K562 (cell line): ENCODE measurements around the gene TEX54.

Experiments
- EP300 ChIP-seq: IDR thresholded peaks from 2 replicates; pipeline ENCODE4 v1.6.1; 2012; ENCODE audit warnings: low read length, improper control_type of control experiment
- JUN ChIP-seq, 2 experiments: sonication (generic) in 1 of 2; formaldehyde crosslinking in 1 of 2; IDR thresholded peaks; 2 replicates each; pipeline versions ENCODE4 v1.6.1 to v1.8.0; 2012 to 2022; ENCODE audit warnings: borderline replicate concordance in 2 of 2, mild to moderate bottlenecking in 2 of 2, improper control_type of control experiment in 1 of 2, low read depth in 1 of 2, low read length in 1 of 2, missing genetic modification reagents in 1 of 2
- MAFG ChIP-seq: fragments of 450-650 bp; conservative IDR thresholded peaks from 2 replicates; pipeline ENCODE4 v1.6.1; 2016; ENCODE audit warnings: missing genetic modification characterization, missing compliant biosample characterization
- PTBP1 ChIP-seq: fragments of 200-400 bp; formaldehyde crosslinking; IDR thresholded peaks from 2 replicates; pipeline ENCODE4 v1.6.1; 2017; ENCODE audit warnings: low read depth, low read length
- RAD21 ChIP-seq, 2 experiments: fragments of 250-450 bp in 1 of 2; fragments of 450-650 bp in 1 of 2; sonication (Bioruptor Pico) in 1 of 2; formaldehyde crosslinking in 1 of 2; IDR thresholded peaks in 1 of 2; conservative IDR thresholded peaks in 1 of 2; 2 replicates each; pipeline versions ENCODE4 v1.4.0 to v1.8.0; 2020 to 2022; ENCODE audit warnings: mild to moderate bottlenecking in 2 of 2, moderate library complexity in 1 of 2
- SIN3A ChIP-seq, 2 experiments: fragments of 150-350 bp in 1 of 2; IDR thresholded peaks; 2 replicates each; pipeline ENCODE4 v1.6.1; 2011 to 2016; ENCODE audit warnings: borderline replicate concordance in 2 of 2, low read depth in 2 of 2, low read length in 2 of 2, mild to moderate bottlenecking in 2 of 2, moderate library complexity in 2 of 2; ENCODE audit not compliant: control insufficient read depth in 1 of 2
- ZKSCAN8 ChIP-seq: fragments of 200-800 bp; sonication (Bioruptor generic); IDR thresholded peaks from 2 replicates; pipeline ENCODE4 v1.6.1; 2016; ENCODE audit warnings: missing genetic modification characterization, missing compliant biosample characterization
- ZNF174 ChIP-seq: fragments of 250-450 bp; sonication (Bioruptor Pico); IDR thresholded peaks from 2 replicates; pipeline ENCODE4 v1.4.0; 2020; ENCODE audit warnings: mild to moderate bottlenecking
- TF ChIP-seq, protein P1 (sequence below), 3 experiments: IDR thresholded peaks in 2 of 3; conservative IDR thresholded peaks in 1 of 3; 2 replicates each; pipeline ENCODE4 v1.5.1; 2011 to 2012; ENCODE audit warnings: low read length in 3 of 3, mild to moderate bottlenecking in 3 of 3, control low read depth in 2 of 3, improper control_type of control experiment in 1 of 3, inconsistent platforms in 1 of 3, low read depth in 1 of 3, mixed read lengths in 1 of 3, moderate library complexity in 1 of 3; ENCODE audit not compliant: insufficient read depth in 2 of 3
- TF ChIP-seq, protein P2 (sequence below): sonication (generic); formaldehyde crosslinking; IDR thresholded peaks from 2 replicates; pipeline ENCODE4 v1.8.1; 2022; ENCODE audit warnings: missing genetic modification reagents
- TF ChIP-seq, protein P3 (sequence below): sonication (generic); formaldehyde crosslinking; IDR thresholded peaks from 2 replicates; pipeline ENCODE4 v1.9.0; 2022; ENCODE audit warnings: mild to moderate bottlenecking, missing genetic modification reagents

DNA sequence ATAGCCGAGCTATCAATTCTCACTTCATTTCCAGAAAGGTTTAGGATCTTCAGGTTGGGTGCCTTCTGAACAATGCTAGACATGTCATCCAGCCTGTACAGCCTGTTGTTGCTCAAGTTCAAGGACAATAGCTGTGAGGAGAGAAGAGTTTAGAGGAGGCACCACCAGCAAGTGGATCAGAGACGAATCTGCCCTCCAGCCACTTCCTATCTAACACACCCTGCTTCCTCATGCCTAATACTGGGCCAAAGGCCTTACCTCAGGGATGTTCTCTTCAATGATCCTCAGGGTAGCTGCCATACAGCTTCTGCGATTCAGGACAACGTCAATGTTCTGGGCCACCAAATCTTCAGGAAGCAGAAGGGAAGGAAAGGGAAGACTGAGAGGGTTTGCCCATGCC is 31.6 kb downstream of the TEX54 start:
- TF ChIP-seq PTBP1 (no peak), JUN (IDR thresholded peaks at IDR 0.05; ENCODE audit: borderline replicate concordance, low read depth, low read length) (no peak), JUN (CRISPR knock-in tag; IDR thresholded peaks at IDR 0.05; ENCODE audit: borderline replicate concordance) (no peak), MAFG (tag) (no peak), ZNF174 (no peak), EP300 (no peak), ZKSCAN8 (CRISPR knock-in tag) (no peak), RAD21 (CRISPR knock-in tag; conservative IDR thresholded peaks at IDR 0.05 in 1 of 2, IDR thresholded peaks at IDR 0.05 in 1 of 2) (no peak), SIN3A (IDR thresholded peaks at IDR 0.05; ENCODE audit: borderline replicate concordance in 2 of 2, control insufficient read depth in 1 of 2, low read depth in 2 of 2, low read length in 2 of 2) (no peak)
- TF ChIP-seq, protein P1, sequence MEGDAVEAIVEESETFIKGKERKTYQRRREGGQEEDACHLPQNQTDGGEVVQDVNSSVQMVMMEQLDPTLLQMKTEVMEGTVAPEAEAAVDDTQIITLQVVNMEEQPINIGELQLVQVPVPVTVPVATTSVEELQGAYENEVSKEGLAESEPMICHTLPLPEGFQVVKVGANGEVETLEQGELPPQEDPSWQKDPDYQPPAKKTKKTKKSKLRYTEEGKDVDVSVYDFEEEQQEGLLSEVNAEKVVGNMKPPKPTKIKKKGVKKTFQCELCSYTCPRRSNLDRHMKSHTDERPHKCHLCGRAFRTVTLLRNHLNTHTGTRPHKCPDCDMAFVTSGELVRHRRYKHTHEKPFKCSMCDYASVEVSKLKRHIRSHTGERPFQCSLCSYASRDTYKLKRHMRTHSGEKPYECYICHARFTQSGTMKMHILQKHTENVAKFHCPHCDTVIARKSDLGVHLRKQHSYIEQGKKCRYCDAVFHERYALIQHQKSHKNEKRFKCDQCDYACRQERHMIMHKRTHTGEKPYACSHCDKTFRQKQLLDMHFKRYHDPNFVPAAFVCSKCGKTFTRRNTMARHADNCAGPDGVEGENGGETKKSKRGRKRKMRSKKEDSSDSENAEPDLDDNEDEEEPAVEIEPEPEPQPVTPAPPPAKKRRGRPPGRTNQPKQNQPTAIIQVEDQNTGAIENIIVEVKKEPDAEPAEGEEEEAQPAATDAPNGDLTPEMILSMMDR (IDR thresholded peaks at IDR 0.05 in 2 of 3, conservative IDR thresholded peaks at IDR 0.05 in 1 of 3; ENCODE audit: insufficient read depth in 2 of 3, low read depth in 1 of 3, low read length in 3 of 3) = no peak
- TF ChIP-seq, protein P2, sequence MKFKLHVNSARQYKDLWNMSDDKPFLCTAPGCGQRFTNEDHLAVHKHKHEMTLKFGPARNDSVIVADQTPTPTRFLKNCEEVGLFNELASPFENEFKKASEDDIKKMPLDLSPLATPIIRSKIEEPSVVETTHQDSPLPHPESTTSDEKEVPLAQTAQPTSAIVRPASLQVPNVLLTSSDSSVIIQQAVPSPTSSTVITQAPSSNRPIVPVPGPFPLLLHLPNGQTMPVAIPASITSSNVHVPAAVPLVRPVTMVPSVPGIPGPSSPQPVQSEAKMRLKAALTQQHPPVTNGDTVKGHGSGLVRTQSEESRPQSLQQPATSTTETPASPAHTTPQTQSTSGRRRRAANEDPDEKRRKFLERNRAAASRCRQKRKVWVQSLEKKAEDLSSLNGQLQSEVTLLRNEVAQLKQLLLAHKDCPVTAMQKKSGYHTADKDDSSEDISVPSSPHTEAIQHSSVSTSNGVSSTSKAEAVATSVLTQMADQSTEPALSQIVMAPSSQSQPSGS (CRISPR knock-in tag) = no peak
- TF ChIP-seq, protein P3, sequence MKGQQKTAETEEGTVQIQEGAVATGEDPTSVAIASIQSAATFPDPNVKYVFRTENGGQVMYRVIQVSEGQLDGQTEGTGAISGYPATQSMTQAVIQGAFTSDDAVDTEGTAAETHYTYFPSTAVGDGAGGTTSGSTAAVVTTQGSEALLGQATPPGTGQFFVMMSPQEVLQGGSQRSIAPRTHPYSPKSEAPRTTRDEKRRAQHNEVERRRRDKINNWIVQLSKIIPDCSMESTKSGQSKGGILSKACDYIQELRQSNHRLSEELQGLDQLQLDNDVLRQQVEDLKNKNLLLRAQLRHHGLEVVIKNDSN (CRISPR knock-in tag) = no peak
